GM23248 (cell line): ENCODE results near the gene DENND1A. TPM values are rescaled to one million over a fixed set of nuclear protein-coding genes. Genes with fewer than 3 reads are reported as not detected.

Experiments used
- DNase-seq: peaks from one replicate; pipeline ENCODE4 v3.0.0-alpha.2; 2015
- H2AFZ ChIP-seq: fragments of 200-600 bp; sonication (generic); 2 replicates; pipeline ENCODE4 v1.6.1; 2016; ENCODE audit warnings: antibody characterized with exemption
- H3F3A ChIP-seq: fragments of 200-600 bp; sonication (generic); 2 replicates; pipeline ENCODE4 v1.6.1; 2016; ENCODE audit warnings: mild to moderate bottlenecking, antibody characterized with exemption, mixed run types; ENCODE audit not compliant: insufficient read depth
- H3K27ac ChIP-seq: fragments of 200-600 bp; sonication (generic); 2 replicates; pipeline ENCODE4 v1.5.1; 2016; ENCODE audit warnings: mild to moderate bottlenecking
- H3K27me3 ChIP-seq: fragments of 200-600 bp; sonication (generic); replicated peaks from 2 replicates; pipeline ENCODE4 v1.6.1; 2016; ENCODE audit warnings: mild to moderate bottlenecking; ENCODE audit not compliant: insufficient read depth
- H3K36me3 ChIP-seq: fragments of 200-600 bp; sonication (generic); 2 replicates; pipeline ENCODE4 v1.6.1; 2016; ENCODE audit warnings: low read depth, mild to moderate bottlenecking
- H3K4me1 ChIP-seq: fragments of 200-600 bp; sonication (generic); 2 replicates; pipeline ENCODE4 v1.6.1; 2016; ENCODE audit warnings: mild to moderate bottlenecking; ENCODE audit not compliant: insufficient read depth
- H3K4me2 ChIP-seq: fragments of 200-600 bp; sonication (generic); one replicate; pipeline ENCODE4 v1.6.1; 2016; ENCODE audit warnings: mild to moderate bottlenecking; ENCODE audit not compliant: unreplicated experiment
- H3K4me3 ChIP-seq: fragments of 200-600 bp; sonication (generic); 2 replicates; pipeline ENCODE4 v1.5.1; 2016; ENCODE audit warnings: mild to moderate bottlenecking
- H3K79me2 ChIP-seq: fragments of 200-600 bp; sonication (generic); 2 replicates; pipeline ENCODE4 v1.6.1; 2016; ENCODE audit warnings: mild to moderate bottlenecking; ENCODE audit not compliant: insufficient read depth
- H3K9ac ChIP-seq: fragments of 200-600 bp; sonication (generic); 2 replicates; pipeline ENCODE4 v1.6.1; 2016; ENCODE audit warnings: mild to moderate bottlenecking
- H3K9me2 ChIP-seq: fragments of 200-600 bp; sonication (generic); 2 replicates; pipeline ENCODE4 v1.6.1; 2016; ENCODE audit warnings: mixed run types, mild to moderate bottlenecking, moderate library complexity; ENCODE audit not compliant: insufficient read depth
- H3K9me3 ChIP-seq: fragments of 200-600 bp; sonication (generic); one replicate; pipeline ENCODE4 v1.6.1; 2017; ENCODE audit warnings: low read depth
- H4K20me1 ChIP-seq: fragments of 200-600 bp; sonication (generic); 2 replicates; pipeline ENCODE4 v1.6.0; 2016; ENCODE audit not compliant: insufficient read depth
- EZH2 ChIP-seq: fragments of 200-600 bp; sonication (generic); IDR thresholded peaks from 2 replicates; pipeline ENCODE4 v1.6.1; 2018; ENCODE audit warnings: antibody characterized with exemption, mild to moderate bottlenecking; ENCODE audit not compliant: insufficient read depth, poor library complexity, severe bottlenecking
- EZH2phosphoT487 ChIP-seq: fragments of 200-600 bp; sonication (generic); IDR thresholded peaks from 2 replicates; pipeline ENCODE4 v1.6.1; 2018; ENCODE audit warnings: antibody characterized with exemption, moderate library complexity, mild to moderate bottlenecking, low read depth; ENCODE audit not compliant: insufficient read depth
- WGBS, 2 experiments: methylation state at CpG; one replicate each; pipeline ENCODE4 v1.1.6; 2015 to 2017; ENCODE audit warnings: low lambda C conversion rate in 2 of 2, low coverage in 1 of 2; ENCODE audit errors: missing lambda C conversion rate in 2 of 2; 5-methylcytosine and 5-hydroxymethylcytosine counted together
- in situ Hi-C: fragments of 300-500 bp; cut with MboI; formaldehyde crosslinking; loops from 2 replicates; pipeline ENCODE4 v1.15.0; 2020
- polyA plus RNA-seq: library from polyadenylated mRNA; unstranded; fragments of >200 nt; fragmentation: Nextera tagmentation; extraction: Ambion mirVana; gene quantifications from 2 replicates; pipeline ENCODE4 v1.2.1, GENCODE V29; 2016
- total RNA-seq: library from RNA; depleted of rRNA; stranded (reverse); fragments of >200 nt; shearing (Covaris generic); gene quantifications from 2 replicates; pipeline ENCODE4 v1.2.3, GENCODE V29; 2014

Gene DENND1A
- total and polyA plus RNA-seq, 2 experiments from 2014 or later, result 13.2 to 16.4 TPM

- in situ Hi-C loops, result no loop called here
- Histone ChIP-seq H3K9ac (no peak overlapping the region), H3K27me3 (peaks cover 8% of the 10 kb centered on the region), H3K4me1 (0 out of 2 replicates have a peak, but pooled peaks cover 5% of the 10 kb centered on the region), H4K20me1 (no peaks in the 10 kb centered on the region), H3K4me3 (no peak overlapping the region), H3K4me2 (no peak overlapping the region), H3K36me3 (no peaks in the 10 kb centered on the region), H3K9me2 (no peaks in the 10 kb centered on the region), H3K27ac (no peak overlapping the region), H3F3A (no peaks in the 10 kb centered on the region), H3K9me3 (no peaks in the 10 kb centered on the region), H2AFZ (no peak overlapping the region), H3K79me2 (no peaks in the 10 kb centered on the region)
- TF ChIP-seq EZH2 (no peak), EZH2phosphoT487 (no peak)
- WGBS, 2 experiments, result 77 to 84% methylated on average over 9 of the region's 9 CpGs
- DNase-seq, result no peak
Observed at GRCh38 chr9:123952641-123953495, 22.9 kb upstream of the DENND1A start.

DNA sequence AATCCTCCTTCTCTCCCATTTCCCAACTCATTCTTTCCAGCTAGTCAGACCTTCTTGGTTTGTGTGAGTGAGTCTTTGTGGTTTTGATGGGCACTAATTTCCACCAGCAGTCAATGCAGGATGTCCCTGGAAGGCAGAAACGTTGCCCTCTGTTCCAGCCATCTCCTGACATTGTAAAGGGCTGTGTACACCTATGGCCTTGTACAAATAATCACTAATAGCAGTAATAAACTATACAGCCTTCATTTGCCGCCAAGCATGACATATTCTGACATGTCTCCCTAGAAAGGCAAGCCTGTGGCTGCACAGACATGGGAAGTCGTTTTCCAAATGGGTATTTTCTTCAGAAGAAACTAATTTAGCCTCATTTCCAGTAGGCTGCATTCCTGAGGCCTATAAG lies 18.4 kb upstream of the DENND1A start:
- no peak for DNase-seq
- in situ Hi-C loops, result no loop called here
- Histone ChIP-seq H3K9ac (no peak overlapping the region), H3K9me3 (no peaks in the 10 kb centered on the region), H4K20me1 (no peaks in the 10 kb centered on the region), H3K4me3 (no peak overlapping the region), H3K4me2 (no peak overlapping the region), H3K79me2 (no peaks in the 10 kb centered on the region), H3K36me3 (no peaks in the 10 kb centered on the region), H3F3A (no peaks in the 10 kb centered on the region), H2AFZ (no peak overlapping the region), H3K27ac (no peak overlapping the region), H3K27me3 (peaks cover 8% of the 10 kb centered on the region; the same call in 1 of the 2 replicates), H3K4me1 (no peaks in the 10 kb centered on the region; the same call in 1 of the 2 replicates), H3K9me2 (no peaks in the 10 kb centered on the region)
- 39% methylated on average over 3 of the region's 3 CpGs for WGBS, 2 experiments
- TF ChIP-seq EZH2phosphoT487 (no peak), EZH2 (no peak)

DNA sequence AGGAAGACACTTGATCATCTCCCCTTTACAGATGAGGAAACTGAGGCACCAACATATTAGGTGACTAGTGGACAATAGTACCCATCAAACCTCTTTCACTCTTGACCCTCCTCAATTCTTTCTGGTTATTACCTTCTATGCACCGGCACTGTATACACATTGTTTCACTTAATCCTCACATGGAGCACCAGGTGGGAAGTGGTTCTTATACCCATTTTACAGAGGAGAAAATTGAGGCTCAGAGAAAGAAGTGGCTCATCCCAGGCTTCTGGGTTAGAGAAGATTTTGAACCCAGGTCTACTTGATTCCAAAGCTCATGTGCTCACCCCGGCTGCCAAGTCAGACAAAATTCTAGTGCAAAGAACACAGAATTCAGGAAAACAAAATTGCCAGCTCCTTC lies 17.4 kb upstream of the DENND1A start:
- H3K9me2 ChIP-seq, result no peaks in the 10 kb centered on the region

GRCh38 chr9:123946101-123946821 lies 16.3 kb upstream of the DENND1A start:
- TF ChIP-seq EZH2phosphoT487 (no peak), EZH2 (no peak)
- WGBS, 2 experiments, result 40% methylated on average over 8 of the region's 8 CpGs
- Histone ChIP-seq H3F3A (no peaks in the 10 kb centered on the region), H3K79me2 (no peaks in the 10 kb centered on the region), H3K4me3 (no peak overlapping the region), H2AFZ (peak overlapping the region; percentile 47), H3K27ac (no peak overlapping the region), H3K4me1 (no peaks in the 10 kb centered on the region; the same call in 1 of the 2 replicates), H3K9me3 (no peaks in the 10 kb centered on the region), H3K4me2 (no peak overlapping the region), H3K27me3 (0 out of 2 replicates have a peak, but pooled peaks cover 1% of the 10 kb centered on the region), H3K9ac (no peak overlapping the region), H3K9me2 (no peaks in the 10 kb centered on the region), H3K36me3 (no peaks in the 10 kb centered on the region), H4K20me1 (no peaks in the 10 kb centered on the region)
- no peak for DNase-seq
- in situ Hi-C loops, result no loop called here

More for the DNA sequence above, 17.4 kb upstream of the DENND1A start:
- Histone ChIP-seq H3K9me3 (no peaks in the 10 kb centered on the region), H3K4me1 (no peaks in the 10 kb centered on the region; the same call in 1 of the 2 replicates), H3K4me3 (no peak overlapping the region), H3K9ac (no peak overlapping the region), H3K36me3 (no peaks in the 10 kb centered on the region), H3K27ac (no peak overlapping the region), H4K20me1 (no peaks in the 10 kb centered on the region), H2AFZ (no peak overlapping the region), H3K27me3 (0 out of 2 replicates have a peak, but pooled peaks cover 6% of the 10 kb centered on the region), H3F3A (no peaks in the 10 kb centered on the region), H3K79me2 (no peaks in the 10 kb centered on the region), H3K4me2 (no peak overlapping the region)
- TF ChIP-seq EZH2phosphoT487 (no peak), EZH2 (no peak)
- no peak for DNase-seq
- WGBS, 2 experiments, result 91 to 100% methylated on average over 2 of the region's 2 CpGs
- in situ Hi-C loops, result no loop called here
